Keratinocyte (primary cell): ENCODE results near the gene RICTOR. TPM values are rescaled to one million over a fixed set of nuclear protein-coding genes. Genes with fewer than 3 reads are reported as not detected.

Source experiments
- DNase-seq: peaks from one replicate; pipeline ENCODE4 v3.0.0-alpha.2; 2011; ENCODE audit warnings: low read depth, missing footprints, low spot score
- FAIRE-seq: peaks from 2 replicates; lab custom pipeline; 2011; peaks lifted over from hg19 to GRCh38; lab: Jason Lieb, UNC
- H2AFZ ChIP-seq: 2 replicates; pipeline ENCODE4 v1.6.0; 2012; ENCODE audit warnings: low read length, control low read depth, inconsistent platforms; ENCODE audit not compliant: control insufficient read depth
- H3K27ac ChIP-seq: 2 replicates; pipeline ENCODE4 v1.5.1; 2011; ENCODE audit warnings: low read length; ENCODE audit not compliant: control insufficient read depth, insufficient read depth
- H3K27me3 ChIP-seq: 3 replicates; pipeline ENCODE4 v1.6.0; 2011; ENCODE audit warnings: low read length; ENCODE audit not compliant: control insufficient read depth, insufficient read depth; ENCODE audit errors: extremely low read depth
- H3K36me3 ChIP-seq, 2 experiments: 2 replicates in 1 of 2; 3 replicates in 1 of 2; pipeline ENCODE4 v1.5.1; 2011; ENCODE audit warnings: low read length in 2 of 2, mild to moderate bottlenecking in 1 of 2; ENCODE audit not compliant: control insufficient read depth in 2 of 2, insufficient read depth in 2 of 2; ENCODE audit errors: extremely low read depth in 1 of 2
- H3K4me1 ChIP-seq: 3 replicates; pipeline ENCODE4 v1.5.1; 2011; ENCODE audit warnings: low read length; ENCODE audit not compliant: control insufficient read depth, insufficient read depth; ENCODE audit errors: extremely low read depth
- H3K4me2 ChIP-seq: 3 replicates; pipeline ENCODE4 v1.6.0; 2011; ENCODE audit warnings: low read depth, low read length; ENCODE audit not compliant: control insufficient read depth, insufficient read depth; ENCODE audit errors: extremely low read depth
- H3K4me3 ChIP-seq, 3 experiments: fragments of 200-600 bp in 1 of 3; sonication (generic) in 1 of 3; 2 replicates in 2 of 3; 3 replicates in 1 of 3; pipeline ENCODE4 v1.5.1; 2011 to 2016; ENCODE audit warnings: low read length in 3 of 3, mild to moderate bottlenecking in 3 of 3, control low read depth in 2 of 3, inconsistent platforms in 1 of 3, low read depth in 1 of 3, mixed read lengths in 1 of 3, mixed run types in 1 of 3, moderate library complexity in 1 of 3; ENCODE audit not compliant: control insufficient read depth in 2 of 3, insufficient read depth in 2 of 3; ENCODE audit errors: extremely low read depth in 1 of 3
- H3K79me2 ChIP-seq: 2 replicates; pipeline ENCODE4 v1.6.0; 2012; ENCODE audit warnings: low read length; ENCODE audit not compliant: control insufficient read depth, insufficient read depth
- H3K9ac ChIP-seq: 3 replicates; pipeline ENCODE4 v1.6.0; 2011; ENCODE audit warnings: low read length; ENCODE audit not compliant: control insufficient read depth, insufficient read depth; ENCODE audit errors: extremely low read depth
- H3K9me1 ChIP-seq: 3 replicates; pipeline ENCODE4 v1.6.0; 2011; ENCODE audit warnings: low read length; ENCODE audit not compliant: control insufficient read depth, insufficient read depth; ENCODE audit errors: extremely low read depth
- H3K9me3 ChIP-seq: 2 replicates; pipeline ENCODE4 v1.5.1; 2012; ENCODE audit warnings: low read depth, low read length; ENCODE audit not compliant: control insufficient read depth
- H4K20me1 ChIP-seq: 3 replicates; pipeline ENCODE4 v1.6.0; 2011; ENCODE audit warnings: low read length; ENCODE audit not compliant: control insufficient read depth, insufficient read depth; ENCODE audit errors: extremely low read depth
- CTCF ChIP-seq, 3 experiments: IDR thresholded peaks in 1 of 3; conservative IDR thresholded peaks in 1 of 3; optimal IDR thresholded peaks in 1 of 3; 2 replicates in 2 of 3; 3 replicates in 1 of 3; pipeline versions ENCODE3 to v1.5.1; 2011; ENCODE audit warnings: low read length in 3 of 3, mild to moderate bottlenecking in 3 of 3, moderate library complexity in 2 of 3, control low read depth in 1 of 3, inconsistent platforms in 1 of 3; ENCODE audit not compliant: insufficient read depth in 2 of 3; ENCODE audit errors: extremely low read depth in 1 of 3
- EZH2 ChIP-seq: IDR thresholded peaks from one replicate; pipeline ENCODE4 v1.6.1; 2012; ENCODE audit warnings: inconsistent platforms, mild to moderate bottlenecking, low read length, moderate library complexity
- dilution Hi-C: fragments of 300-500 bp; cut with MboI; formaldehyde crosslinking; loops from one replicate; pipeline ENCODE4 v1.7.0; 2020; ENCODE audit warnings: low sequenced_read_pairs; ENCODE audit not compliant: extremely low pct_ligation_motif_present
- polyA plus RNA-seq, 5 experiments: library from polyadenylated mRNA; depleted of rRNA in 3 of 5; stranded (reverse) in 3 of 5; stranded (forward) in 1 of 5; unstranded in 1 of 5; fragments of >200 nt; gene quantifications; 1 replicate in 1 of 5; 2 replicates in 3 of 5; 3 replicates in 1 of 5; pipeline versions ENCODE4 v1.2.1 to v1.2.3, GENCODE V29; 2011 to 2012; ENCODE audit warnings: missing spikeins in 2 of 5, low read depth in 1 of 5, low replicate concordance in 1 of 5
- small RNA-seq, 3 experiments: library from RNA; depleted of rRNA; stranded (forward); fragments of <200 nt; gene quantifications; one replicate each; pipeline ENCODE3, GENCODE V24; 2012; ENCODE audit warnings: low read depth in 3 of 3, low replicate concordance in 1 of 3; ENCODE audit not compliant: insufficient read length in 3 of 3

Gene RICTOR
- polyA plus RNA-seq, 1 donor (not counting 4 experiments of a cell fraction or from before 2014, with no cell fraction given): 11.5 TPM

GRCh38 chr5:38889424-38889823 is 184.8 kb downstream of the RICTOR start:
- no peak overlapping the region for H3K4me2 ChIP-seq
- no peak for DNase-seq
- dilution Hi-C loops: no loop called here
- FAIRE-seq: no peak
- H3K9me1 ChIP-seq: no peaks in the 10 kb centered on the region
- no peaks in the 10 kb centered on the region for H3K9me3 ChIP-seq
- no peaks in the 10 kb centered on the region for H3K79me2 ChIP-seq
- no peaks in the 10 kb centered on the region for H3K4me1 ChIP-seq
- TF ChIP-seq EZH2 (no peak), CTCF (optimal IDR thresholded peaks at IDR 0.05 in 1 of 3, IDR thresholded peaks at IDR 0.05 in 1 of 3, conservative IDR thresholded peaks at IDR 0.05 in 1 of 3; ENCODE audit: extremely low read depth in 1 of 3, insufficient read depth in 2 of 3, low read length in 3 of 3) (no peak)
- H3K27me3 ChIP-seq: no peaks in the 10 kb centered on the region
- H2AFZ ChIP-seq: no peak overlapping the region
- H4K20me1 ChIP-seq: no peaks in the 10 kb centered on the region
- peaks cover 19 to 28% of the 10 kb centered on the region in 2 experiments for H3K36me3 ChIP-seq
- H3K27ac ChIP-seq: no peak overlapping the region
- no peak overlapping the region for H3K4me3 ChIP-seq
- H3K9ac ChIP-seq: no peak overlapping the region

GRCh38 chr5:38888041-38888440 is 186.2 kb downstream of the RICTOR start:
- Histone ChIP-seq H3K27me3 (no peaks in the 10 kb centered on the region), H3K4me1 (no peaks in the 10 kb centered on the region), H3K4me2 (no peak overlapping the region), H3K4me3 (no peak overlapping the region), H2AFZ (no peak overlapping the region), H3K27ac (no peak overlapping the region), H3K9me1 (no peaks in the 10 kb centered on the region), H3K9ac (no peak overlapping the region), H4K20me1 (no peaks in the 10 kb centered on the region), H3K9me3 (no peaks in the 10 kb centered on the region), H3K79me2 (no peaks in the 10 kb centered on the region), H3K36me3 (peaks cover 25 to 41% of the 10 kb centered on the region in 2 experiments)
- TF ChIP-seq CTCF (optimal IDR thresholded peaks at IDR 0.05 in 1 of 3, IDR thresholded peaks at IDR 0.05 in 1 of 3, conservative IDR thresholded peaks at IDR 0.05 in 1 of 3; ENCODE audit: extremely low read depth in 1 of 3, insufficient read depth in 2 of 3, low read length in 3 of 3) (no peak), EZH2 (no peak)
- no peak for FAIRE-seq
- no peak for DNase-seq
- dilution Hi-C loops: no loop called here

Small RNA genes within 50 kb of the gene (small RNA-seq; reads per million reads assigned to genes)
- 0 reads per million in 3 experiments for gene AIG1P1

Other genes with a start within 250 kb of the RICTOR start
- 33.3 to 43.8 TPM (median 38.7 TPM) in 3 replicates for gene OSMR, start 228.4 kb downstream of the RICTOR start, polyA plus RNA-seq
- gene FYB1, start 145.2 kb upstream of the RICTOR start, polyA plus RNA-seq: 0.29 to 1.0 TPM (median 0.56 TPM) in 3 replicates